ENCODE results near the gene SEMA7A. TPM values are rescaled to one million over a fixed set of nuclear protein-coding genes. Genes with fewer than 3 reads are reported as not detected.
A peak's percentile ranks its signal among the peaks of the same experiment; 100 is the strongest.

The SEMA7A gene
- total and polyA plus RNA-seq, 9 of the 15 experiments (the other 6 are each of a cell fraction or from before 2014, with no cell fraction given): 0.04 to 8.2 (median 5.4) TPM; not detected in 1

DNA sequence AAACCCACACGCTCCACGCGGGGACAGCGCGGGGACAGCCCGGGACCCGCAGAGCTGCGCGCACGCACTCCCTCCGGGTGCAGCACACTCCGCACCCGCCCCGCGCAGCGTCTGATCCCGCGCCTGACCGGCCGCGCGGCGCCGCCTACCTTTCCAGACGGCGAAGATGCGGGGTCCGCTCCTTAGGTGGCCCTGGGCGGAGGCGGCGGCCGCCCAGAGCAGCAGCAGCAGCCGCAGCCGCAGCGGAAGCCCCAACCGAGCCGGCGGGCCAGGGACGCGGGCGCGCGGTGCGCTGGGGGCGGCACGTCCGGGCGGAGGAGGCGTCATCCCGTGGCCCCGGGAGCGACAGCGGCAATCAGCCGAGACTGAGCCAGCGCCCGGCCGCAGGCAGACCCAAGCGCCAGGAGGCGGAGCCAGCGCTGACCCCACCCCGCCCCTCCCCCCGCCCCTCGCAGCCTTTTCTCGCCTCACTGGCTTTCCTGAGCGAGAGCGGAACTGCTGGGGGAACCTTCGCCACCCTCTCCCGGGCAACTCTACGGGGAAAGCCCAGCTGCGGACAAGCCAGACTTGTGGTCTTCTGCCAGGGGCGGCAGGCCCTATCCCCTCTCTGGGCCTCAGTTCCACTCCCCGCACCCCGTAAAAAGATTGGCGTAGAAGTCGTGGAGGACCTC lies at the start of gene SEMA7A (continued):
- TF ChIP-seq, protein P1, sequence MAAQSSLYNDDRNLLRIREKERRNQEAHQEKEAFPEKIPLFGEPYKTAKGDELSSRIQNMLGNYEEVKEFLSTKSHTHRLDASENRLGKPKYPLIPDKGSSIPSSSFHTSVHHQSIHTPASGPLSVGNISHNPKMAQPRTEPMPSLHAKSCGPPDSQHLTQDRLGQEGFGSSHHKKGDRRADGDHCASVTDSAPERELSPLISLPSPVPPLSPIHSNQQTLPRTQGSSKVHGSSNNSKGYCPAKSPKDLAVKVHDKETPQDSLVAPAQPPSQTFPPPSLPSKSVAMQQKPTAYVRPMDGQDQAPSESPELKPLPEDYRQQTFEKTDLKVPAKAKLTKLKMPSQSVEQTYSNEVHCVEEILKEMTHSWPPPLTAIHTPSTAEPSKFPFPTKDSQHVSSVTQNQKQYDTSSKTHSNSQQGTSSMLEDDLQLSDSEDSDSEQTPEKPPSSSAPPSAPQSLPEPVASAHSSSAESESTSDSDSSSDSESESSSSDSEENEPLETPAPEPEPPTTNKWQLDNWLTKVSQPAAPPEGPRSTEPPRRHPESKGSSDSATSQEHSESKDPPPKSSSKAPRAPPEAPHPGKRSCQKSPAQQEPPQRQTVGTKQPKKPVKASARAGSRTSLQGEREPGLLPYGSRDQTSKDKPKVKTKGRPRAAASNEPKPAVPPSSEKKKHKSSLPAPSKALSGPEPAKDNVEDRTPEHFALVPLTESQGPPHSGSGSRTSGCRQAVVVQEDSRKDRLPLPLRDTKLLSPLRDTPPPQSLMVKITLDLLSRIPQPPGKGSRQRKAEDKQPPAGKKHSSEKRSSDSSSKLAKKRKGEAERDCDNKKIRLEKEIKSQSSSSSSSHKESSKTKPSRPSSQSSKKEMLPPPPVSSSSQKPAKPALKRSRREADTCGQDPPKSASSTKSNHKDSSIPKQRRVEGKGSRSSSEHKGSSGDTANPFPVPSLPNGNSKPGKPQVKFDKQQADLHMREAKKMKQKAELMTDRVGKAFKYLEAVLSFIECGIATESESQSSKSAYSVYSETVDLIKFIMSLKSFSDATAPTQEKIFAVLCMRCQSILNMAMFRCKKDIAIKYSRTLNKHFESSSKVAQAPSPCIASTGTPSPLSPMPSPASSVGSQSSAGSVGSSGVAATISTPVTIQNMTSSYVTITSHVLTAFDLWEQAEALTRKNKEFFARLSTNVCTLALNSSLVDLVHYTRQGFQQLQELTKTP (IDR thresholded peaks at IDR 0.05; ENCODE audit: low read depth in 1 of 2, partially characterized antibody in 2 of 2): peak in 1 of 2 experiments; percentile 33
- TF ChIP-seq ZNF408 (CRISPR knock-in tag; IDR thresholded peaks at IDR 0.05; ENCODE audit: low read depth) (no peak), YY1 (IDR thresholded peaks at IDR 0.05; ENCODE audit: borderline replicate concordance in 1 of 3, control insufficient read depth in 1 of 3, extremely low read depth in 1 of 3, insufficient read depth in 3 of 3, insufficient read length in 1 of 3, insufficient replicate concordance in 2 of 3, low read depth in 1 of 3, low read length in 2 of 3) (peak in 1 of 3 experiments; percentile 5), HLTF (IDR thresholded peaks at IDR 0.05) (no peak), RCOR1 (IDR thresholded peaks at IDR 0.05; ENCODE audit: borderline replicate concordance in 1 of 2, low read depth in 2 of 2, low read length in 2 of 2) (peak in 1 of 2 experiments; percentile 47; a peak in 1 of 4 replicates), ZNF175 (CRISPR knock-in tag; IDR thresholded peaks at IDR 0.05; ENCODE audit: low read depth) (no peak), POLR2A (conservative IDR thresholded peaks at IDR 0.05) (peak; percentile 64; the same call in 1 of the 2 replicates), ETV1 (tag; conservative IDR thresholded peaks at IDR 0.05; ENCODE audit: low read depth) (no peak), SPI1 (IDR thresholded peaks at IDR 0.05; ENCODE audit: borderline replicate concordance, low read depth, low read length) (peak; percentile 84), TARDBP (IDR thresholded peaks at IDR 0.05) (no peak), SOX6 (IDR thresholded peaks at IDR 0.05) (no peak), GATA2 (CRISPR knock-in tag; IDR thresholded peaks at IDR 0.05) (no peak)
- TF ChIP-seq, protein P2, sequence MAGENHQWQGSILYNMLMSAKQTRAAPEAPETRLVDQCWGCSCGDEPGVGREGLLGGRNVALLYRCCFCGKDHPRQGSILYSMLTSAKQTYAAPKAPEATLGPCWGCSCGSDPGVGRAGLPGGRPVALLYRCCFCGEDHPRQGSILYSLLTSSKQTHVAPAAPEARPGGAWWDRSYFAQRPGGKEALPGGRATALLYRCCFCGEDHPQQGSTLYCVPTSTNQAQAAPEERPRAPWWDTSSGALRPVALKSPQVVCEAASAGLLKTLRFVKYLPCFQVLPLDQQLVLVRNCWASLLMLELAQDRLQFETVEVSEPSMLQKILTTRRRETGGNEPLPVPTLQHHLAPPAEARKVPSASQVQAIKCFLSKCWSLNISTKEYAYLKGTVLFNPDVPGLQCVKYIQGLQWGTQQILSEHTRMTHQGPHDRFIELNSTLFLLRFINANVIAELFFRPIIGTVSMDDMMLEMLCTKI (IDR thresholded peaks at IDR 0.05; ENCODE audit: partially characterized antibody): no peak
- TF ChIP-seq, protein P3, sequence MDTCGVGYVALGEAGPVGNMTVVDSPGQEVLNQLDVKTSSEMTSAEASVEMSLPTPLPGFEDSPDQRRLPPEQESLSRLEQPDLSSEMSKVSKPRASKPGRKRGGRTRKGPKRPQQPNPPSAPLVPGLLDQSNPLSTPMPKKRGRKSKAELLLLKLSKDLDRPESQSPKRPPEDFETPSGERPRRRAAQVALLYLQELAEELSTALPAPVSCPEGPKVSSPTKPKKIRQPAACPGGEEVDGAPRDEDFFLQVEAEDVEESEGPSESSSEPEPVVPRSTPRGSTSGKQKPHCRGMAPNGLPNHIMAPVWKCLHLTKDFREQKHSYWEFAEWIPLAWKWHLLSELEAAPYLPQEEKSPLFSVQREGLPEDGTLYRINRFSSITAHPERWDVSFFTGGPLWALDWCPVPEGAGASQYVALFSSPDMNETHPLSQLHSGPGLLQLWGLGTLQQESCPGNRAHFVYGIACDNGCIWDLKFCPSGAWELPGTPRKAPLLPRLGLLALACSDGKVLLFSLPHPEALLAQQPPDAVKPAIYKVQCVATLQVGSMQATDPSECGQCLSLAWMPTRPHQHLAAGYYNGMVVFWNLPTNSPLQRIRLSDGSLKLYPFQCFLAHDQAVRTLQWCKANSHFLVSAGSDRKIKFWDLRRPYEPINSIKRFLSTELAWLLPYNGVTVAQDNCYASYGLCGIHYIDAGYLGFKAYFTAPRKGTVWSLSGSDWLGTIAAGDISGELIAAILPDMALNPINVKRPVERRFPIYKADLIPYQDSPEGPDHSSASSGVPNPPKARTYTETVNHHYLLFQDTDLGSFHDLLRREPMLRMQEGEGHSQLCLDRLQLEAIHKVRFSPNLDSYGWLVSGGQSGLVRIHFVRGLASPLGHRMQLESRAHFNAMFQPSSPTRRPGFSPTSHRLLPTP (IDR thresholded peaks at IDR 0.05; ENCODE audit: borderline replicate concordance, extremely low read depth, insufficient read length): no peak
- TF ChIP-seq, protein P4, sequence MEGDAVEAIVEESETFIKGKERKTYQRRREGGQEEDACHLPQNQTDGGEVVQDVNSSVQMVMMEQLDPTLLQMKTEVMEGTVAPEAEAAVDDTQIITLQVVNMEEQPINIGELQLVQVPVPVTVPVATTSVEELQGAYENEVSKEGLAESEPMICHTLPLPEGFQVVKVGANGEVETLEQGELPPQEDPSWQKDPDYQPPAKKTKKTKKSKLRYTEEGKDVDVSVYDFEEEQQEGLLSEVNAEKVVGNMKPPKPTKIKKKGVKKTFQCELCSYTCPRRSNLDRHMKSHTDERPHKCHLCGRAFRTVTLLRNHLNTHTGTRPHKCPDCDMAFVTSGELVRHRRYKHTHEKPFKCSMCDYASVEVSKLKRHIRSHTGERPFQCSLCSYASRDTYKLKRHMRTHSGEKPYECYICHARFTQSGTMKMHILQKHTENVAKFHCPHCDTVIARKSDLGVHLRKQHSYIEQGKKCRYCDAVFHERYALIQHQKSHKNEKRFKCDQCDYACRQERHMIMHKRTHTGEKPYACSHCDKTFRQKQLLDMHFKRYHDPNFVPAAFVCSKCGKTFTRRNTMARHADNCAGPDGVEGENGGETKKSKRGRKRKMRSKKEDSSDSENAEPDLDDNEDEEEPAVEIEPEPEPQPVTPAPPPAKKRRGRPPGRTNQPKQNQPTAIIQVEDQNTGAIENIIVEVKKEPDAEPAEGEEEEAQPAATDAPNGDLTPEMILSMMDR (IDR thresholded peaks at IDR 0.05 in 2 of 3, conservative IDR thresholded peaks at IDR 0.05 in 1 of 3; ENCODE audit: insufficient read depth in 2 of 3, low read depth in 1 of 3, low read length in 3 of 3): no peak

All from K562 (cell line).